HepG2 (cell line): ENCODE results near the gene COX6B1. TPM values are rescaled to one million over a fixed set of nuclear protein-coding genes. Genes with fewer than 3 reads are reported as not detected.

Experiments
- ERF ChIP-seq: IDR thresholded peaks from 2 replicates; pipeline ENCODE4 v1.6.1; 2018; ENCODE audit warnings: missing biosample characterization, missing genetic modification reagents
- GATAD2A ChIP-seq: IDR thresholded peaks from 2 replicates; pipeline ENCODE4 v1.6.1; 2016
- HNRNPK ChIP-seq: fragments of 200-400 bp; formaldehyde crosslinking; IDR thresholded peaks from 2 replicates; pipeline ENCODE4 v1.6.1; 2018; ENCODE audit warnings: low read length, low read depth, moderate library complexity, mild to moderate bottlenecking; ENCODE audit not compliant: poor library complexity, severe bottlenecking
- JARID2 ChIP-seq: sonication (generic); formaldehyde crosslinking; IDR thresholded peaks from 2 replicates; pipeline ENCODE4 v1.8.1; 2023; ENCODE audit warnings: missing genetic modification reagents, inconsistent platforms; ENCODE audit not compliant: insufficient replicate concordance
- MXI1 ChIP-seq: IDR thresholded peaks from 3 replicates; pipeline ENCODE4 v1.6.1; 2012; ENCODE audit warnings: low read depth, low read length, inconsistent platforms, borderline replicate concordance
- NR2F1 ChIP-seq, 2 experiments: fragments of 450-650 bp in 1 of 2; formaldehyde crosslinking in 1 of 2; IDR thresholded peaks; 2 replicates each; pipeline versions ENCODE4 v1.5.0 to v1.6.1; 2016 to 2020; ENCODE audit warnings: mild to moderate bottlenecking in 1 of 2, missing compliant biosample characterization in 1 of 2, missing genetic modification reagents in 1 of 2, moderate library complexity in 1 of 2
- RCOR2 ChIP-seq: IDR thresholded peaks from 2 replicates; pipeline ENCODE4 v1.6.1; 2016; ENCODE audit warnings: missing biosample characterization, missing genetic modification reagents
- RFX1 ChIP-seq: fragments of 450-650 bp; IDR thresholded peaks from 2 replicates; pipeline ENCODE4 v1.6.1; 2017
- SAP130 ChIP-seq: IDR thresholded peaks from 2 replicates; pipeline ENCODE4 v1.6.1; 2016; ENCODE audit warnings: low read depth
- ZFP36 ChIP-seq: fragments of 150-350 bp; IDR thresholded peaks from 2 replicates; pipeline ENCODE4 v1.6.1; 2018; ENCODE audit warnings: borderline replicate concordance, low read length, low read depth; ENCODE audit not compliant: partially characterized antibody
- ZNF230 ChIP-seq: sonication (generic); formaldehyde crosslinking; IDR thresholded peaks from 2 replicates; pipeline ENCODE4 v1.4.0; 2020; ENCODE audit warnings: mild to moderate bottlenecking, missing genetic modification reagents
- ZNF317 ChIP-seq: sonication (generic); formaldehyde crosslinking; IDR thresholded peaks from 2 replicates; pipeline ENCODE4 v1.5.0; 2020; ENCODE audit warnings: mild to moderate bottlenecking, missing genetic modification reagents
- ZNF335 ChIP-seq: sonication (generic); formaldehyde crosslinking; IDR thresholded peaks from 2 replicates; pipeline ENCODE4 v1.4.0; 2020; ENCODE audit warnings: missing genetic modification reagents
- ZNF530 ChIP-seq: sonication (generic); formaldehyde crosslinking; IDR thresholded peaks from 2 replicates; pipeline ENCODE4 v1.5.0; 2020; ENCODE audit warnings: low read depth, mild to moderate bottlenecking, missing genetic modification reagents
- polyA plus RNA-seq, 8 experiments: library from polyadenylated mRNA; depleted of rRNA in 3 of 8; stranded (reverse) in 7 of 8; unstranded in 1 of 8; fragments of >200 nt; fragmentation: Illumina TruSeq in 4 of 8; extraction: Trizol in 4 of 8; gene quantifications; 2 replicates each; pipeline versions ENCODE4 v1.2.1 to v1.2.3, GENCODE V29; 2011 to 2016; ENCODE audit warnings: low read depth in 4 of 8, missing spikeins in 1 of 8, mixed read lengths in 1 of 8; ENCODE audit not compliant: insufficient read depth in 1 of 8
- total RNA-seq, 5 experiments: library from RNA; depleted of rRNA; stranded (reverse); fragments of >200 nt; fragmentation: Illumina TruSeq; extraction: Trizol; gene quantifications; 2 replicates each; pipeline ENCODE4 v1.2.3, GENCODE V29; 2016; ENCODE audit warnings: low read depth in 1 of 5
- TF ChIP-seq, protein P1 (sequence below): IDR thresholded peaks from 2 replicates; pipeline ENCODE4 v1.6.1; 2016; ENCODE audit warnings: low read depth, borderline replicate concordance
- TF ChIP-seq, protein P2 (sequence below): IDR thresholded peaks from 2 replicates; pipeline ENCODE4 v1.6.1; 2012; ENCODE audit warnings: inconsistent platforms
- TF ChIP-seq, protein P3 (sequence below): sonication (generic); formaldehyde crosslinking; IDR thresholded peaks from 2 replicates; pipeline ENCODE4 v1.4.0; 2020; ENCODE audit warnings: missing genetic modification reagents
- TF ChIP-seq, protein P4 (sequence below): IDR thresholded peaks from 2 replicates; pipeline ENCODE4 v1.6.1; 2012; ENCODE audit warnings: low read depth, low read length, improper control_type of control experiment
- TF ChIP-seq, protein P5 (sequence below): sonication (generic); IDR thresholded peaks from 2 replicates; pipeline ENCODE4 v1.6.1; 2016; ENCODE audit warnings: low read depth, borderline replicate concordance
- TF ChIP-seq, protein P6 (sequence below): sonication (generic); formaldehyde crosslinking; IDR thresholded peaks from 2 replicates; pipeline ENCODE4 v1.5.1; 2020; ENCODE audit warnings: mild to moderate bottlenecking, missing genetic modification reagents, moderate library complexity

The COX6B1 gene
- total and polyA plus RNA-seq, 2 of the 13 experiments (the other 11 are each of a cell fraction or from before 2014, with no cell fraction given): 481 to 487 TPM

DNA sequence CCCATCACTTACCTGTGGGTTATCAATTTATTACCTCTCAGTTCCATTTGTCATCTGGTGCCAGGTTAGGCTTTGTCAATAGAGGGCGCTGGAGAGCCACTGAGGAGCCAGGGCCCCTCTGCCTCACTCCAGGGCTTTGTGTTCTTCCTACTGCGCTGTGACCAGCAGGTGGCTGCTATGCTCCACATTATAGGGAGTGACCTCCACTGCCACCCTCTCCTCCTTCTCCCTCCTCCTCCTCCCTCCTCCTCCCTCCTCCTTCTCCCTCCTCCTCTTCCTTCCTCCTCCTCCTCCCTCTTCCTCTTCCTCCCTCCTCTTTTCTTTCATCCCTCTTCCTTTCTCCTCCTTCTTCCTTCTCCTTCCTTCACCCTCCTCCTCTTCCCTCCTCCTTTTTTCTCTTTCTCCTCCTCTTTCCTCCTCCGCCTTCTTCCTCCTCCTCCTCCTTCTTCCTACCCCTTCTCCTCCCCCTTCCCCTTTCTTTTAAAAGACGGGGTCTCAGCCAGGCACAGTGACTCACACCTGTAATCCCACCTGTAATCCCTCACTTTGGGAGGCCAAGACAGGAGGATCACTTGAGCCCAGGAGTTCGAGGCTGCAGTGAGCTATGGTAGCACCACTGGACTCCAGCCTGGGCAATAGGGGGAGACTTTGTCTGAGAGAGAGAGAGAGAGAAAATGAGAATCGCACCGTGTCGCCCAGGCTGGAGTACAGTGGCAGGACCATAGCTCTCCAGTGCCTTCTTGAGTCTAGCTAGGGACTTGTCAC lies 45.9 kb downstream of the COX6B1 start (continued):
- TF ChIP-seq RCOR2 (CRISPR knock-in tag) (0 out of 2 replicates have a peak, but pooled peaks have one; percentile 37), MXI1 (peak; percentile 31; the same call in 1 of the 3 replicates), SAP130 (CRISPR knock-in tag) (peak; percentile 65), RFX1 (no peak), ZFP36 (peak; percentile 13), ZNF530 (no peak), ERF (CRISPR knock-in tag) (peak; percentile 71; the same call in 1 of the 2 replicates), NR2F1 (CRISPR knock-in tag; IDR thresholded peaks at IDR 0.05) (0 out of 4 replicates have a peak, but pooled peaks of 1 of the 2 experiments have one; percentile 23), HNRNPK (peak; percentile 81), JARID2 (CRISPR knock-in tag) (peak; percentile 67), GATAD2A (peak; percentile 62; the same call in 1 of the 2 replicates), ZNF317 (CRISPR knock-in tag) (no peak), ZNF335 (CRISPR knock-in tag) (no peak), ZNF230 (CRISPR knock-in tag) (no peak)
- TF ChIP-seq, protein P1, sequence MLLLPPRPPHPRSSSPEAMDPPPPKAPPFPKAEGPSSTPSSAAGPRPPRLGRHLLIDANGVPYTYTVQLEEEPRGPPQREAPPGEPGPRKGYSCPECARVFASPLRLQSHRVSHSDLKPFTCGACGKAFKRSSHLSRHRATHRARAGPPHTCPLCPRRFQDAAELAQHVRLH (CRISPR knock-in tag): peak; percentile 70; the same call in 1 of the 2 replicates
- TF ChIP-seq, protein P2, sequence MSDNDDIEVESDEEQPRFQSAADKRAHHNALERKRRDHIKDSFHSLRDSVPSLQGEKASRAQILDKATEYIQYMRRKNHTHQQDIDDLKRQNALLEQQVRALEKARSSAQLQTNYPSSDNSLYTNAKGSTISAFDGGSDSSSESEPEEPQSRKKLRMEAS: peak; percentile 39; the same call in 1 of the 2 replicates
- TF ChIP-seq, protein P3, sequence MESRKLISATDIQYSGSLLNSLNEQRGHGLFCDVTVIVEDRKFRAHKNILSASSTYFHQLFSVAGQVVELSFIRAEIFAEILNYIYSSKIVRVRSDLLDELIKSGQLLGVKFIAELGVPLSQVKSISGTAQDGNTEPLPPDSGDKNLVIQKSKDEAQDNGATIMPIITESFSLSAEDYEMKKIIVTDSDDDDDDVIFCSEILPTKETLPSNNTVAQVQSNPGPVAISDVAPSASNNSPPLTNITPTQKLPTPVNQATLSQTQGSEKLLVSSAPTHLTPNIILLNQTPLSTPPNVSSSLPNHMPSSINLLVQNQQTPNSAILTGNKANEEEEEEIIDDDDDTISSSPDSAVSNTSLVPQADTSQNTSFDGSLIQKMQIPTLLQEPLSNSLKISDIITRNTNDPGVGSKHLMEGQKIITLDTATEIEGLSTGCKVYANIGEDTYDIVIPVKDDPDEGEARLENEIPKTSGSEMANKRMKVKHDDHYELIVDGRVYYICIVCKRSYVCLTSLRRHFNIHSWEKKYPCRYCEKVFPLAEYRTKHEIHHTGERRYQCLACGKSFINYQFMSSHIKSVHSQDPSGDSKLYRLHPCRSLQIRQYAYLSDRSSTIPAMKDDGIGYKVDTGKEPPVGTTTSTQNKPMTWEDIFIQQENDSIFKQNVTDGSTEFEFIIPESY (CRISPR knock-in tag): peak; percentile 70
- TF ChIP-seq, protein P4, sequence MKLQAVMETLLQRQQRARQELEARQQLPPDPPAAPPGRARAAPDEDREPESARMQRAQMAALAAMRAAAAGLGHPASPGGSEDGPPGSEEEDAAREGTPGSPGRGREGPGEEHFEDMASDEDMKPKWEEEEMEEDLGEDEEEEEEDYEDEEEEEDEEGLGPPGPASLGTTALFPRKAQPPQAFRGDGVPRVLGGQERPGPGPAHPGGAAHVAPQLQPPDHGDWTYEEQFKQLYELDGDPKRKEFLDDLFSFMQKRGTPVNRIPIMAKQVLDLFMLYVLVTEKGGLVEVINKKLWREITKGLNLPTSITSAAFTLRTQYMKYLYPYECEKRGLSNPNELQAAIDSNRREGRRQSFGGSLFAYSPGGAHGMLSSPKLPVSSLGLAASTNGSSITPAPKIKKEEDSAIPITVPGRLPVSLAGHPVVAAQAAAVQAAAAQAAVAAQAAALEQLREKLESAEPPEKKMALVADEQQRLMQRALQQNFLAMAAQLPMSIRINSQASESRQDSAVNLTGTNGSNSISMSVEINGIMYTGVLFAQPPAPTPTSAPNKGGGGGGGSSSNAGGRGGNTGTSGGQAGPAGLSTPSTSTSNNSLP: peak; percentile 66; the same call in 1 of the 2 replicates
- TF ChIP-seq, protein P5, sequence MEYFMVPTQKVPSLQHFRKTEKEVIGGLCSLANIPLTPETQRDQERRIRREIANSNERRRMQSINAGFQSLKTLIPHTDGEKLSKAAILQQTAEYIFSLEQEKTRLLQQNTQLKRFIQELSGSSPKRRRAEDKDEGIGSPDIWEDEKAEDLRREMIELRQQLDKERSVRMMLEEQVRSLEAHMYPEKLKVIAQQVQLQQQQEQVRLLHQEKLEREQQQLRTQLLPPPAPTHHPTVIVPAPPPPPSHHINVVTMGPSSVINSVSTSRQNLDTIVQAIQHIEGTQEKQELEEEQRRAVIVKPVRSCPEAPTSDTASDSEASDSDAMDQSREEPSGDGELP: peak; percentile 37; the same call in 1 of the 2 replicates
- TF ChIP-seq, protein P6, sequence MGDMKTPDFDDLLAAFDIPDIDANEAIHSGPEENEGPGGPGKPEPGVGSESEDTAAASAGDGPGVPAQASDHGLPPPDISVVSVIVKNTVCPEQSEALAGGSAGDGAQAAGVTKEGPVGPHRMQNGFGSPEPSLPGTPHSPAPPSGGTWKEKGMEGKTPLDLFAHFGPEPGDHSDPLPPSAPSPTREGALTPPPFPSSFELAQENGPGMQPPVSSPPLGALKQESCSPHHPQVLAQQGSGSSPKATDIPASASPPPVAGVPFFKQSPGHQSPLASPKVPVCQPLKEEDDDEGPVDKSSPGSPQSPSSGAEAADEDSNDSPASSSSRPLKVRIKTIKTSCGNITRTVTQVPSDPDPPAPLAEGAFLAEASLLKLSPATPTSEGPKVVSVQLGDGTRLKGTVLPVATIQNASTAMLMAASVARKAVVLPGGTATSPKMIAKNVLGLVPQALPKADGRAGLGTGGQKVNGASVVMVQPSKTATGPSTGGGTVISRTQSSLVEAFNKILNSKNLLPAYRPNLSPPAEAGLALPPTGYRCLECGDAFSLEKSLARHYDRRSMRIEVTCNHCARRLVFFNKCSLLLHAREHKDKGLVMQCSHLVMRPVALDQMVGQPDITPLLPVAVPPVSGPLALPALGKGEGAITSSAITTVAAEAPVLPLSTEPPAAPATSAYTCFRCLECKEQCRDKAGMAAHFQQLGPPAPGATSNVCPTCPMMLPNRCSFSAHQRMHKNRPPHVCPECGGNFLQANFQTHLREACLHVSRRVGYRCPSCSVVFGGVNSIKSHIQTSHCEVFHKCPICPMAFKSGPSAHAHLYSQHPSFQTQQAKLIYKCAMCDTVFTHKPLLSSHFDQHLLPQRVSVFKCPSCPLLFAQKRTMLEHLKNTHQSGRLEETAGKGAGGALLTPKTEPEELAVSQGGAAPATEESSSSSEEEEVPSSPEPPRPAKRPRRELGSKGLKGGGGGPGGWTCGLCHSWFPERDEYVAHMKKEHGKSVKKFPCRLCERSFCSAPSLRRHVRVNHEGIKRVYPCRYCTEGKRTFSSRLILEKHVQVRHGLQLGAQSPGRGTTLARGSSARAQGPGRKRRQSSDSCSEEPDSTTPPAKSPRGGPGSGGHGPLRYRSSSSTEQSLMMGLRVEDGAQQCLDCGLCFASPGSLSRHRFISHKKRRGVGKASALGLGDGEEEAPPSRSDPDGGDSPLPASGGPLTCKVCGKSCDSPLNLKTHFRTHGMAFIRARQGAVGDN: peak; percentile 12; the same call in 1 of the 2 replicates
